ENCODE data around the gene SULT1A2.
"Not testable (repeated sequence)": the region's sequence is repeated elsewhere in the genome, so short reads cannot be mapped to it uniquely, and the experiment has no call there.

DNA sequence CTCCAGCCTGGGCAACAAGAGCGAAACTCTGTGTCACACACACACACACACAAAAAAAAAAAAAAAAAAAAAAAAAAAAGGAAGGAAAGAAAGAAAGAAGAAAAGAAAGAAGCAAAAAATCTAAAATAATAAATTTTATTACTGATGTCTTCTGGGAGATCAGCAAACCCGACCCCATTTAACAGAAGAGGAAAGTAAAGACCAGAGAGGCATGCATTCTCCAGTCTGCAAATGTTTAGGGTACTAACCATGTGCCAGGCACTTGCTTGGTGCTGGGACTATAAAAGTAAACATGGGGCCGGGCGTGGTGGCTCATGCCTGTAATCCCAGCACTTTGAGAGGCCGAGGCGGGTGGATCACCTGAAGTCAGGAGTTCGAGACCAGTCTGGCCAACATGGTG is 50.9 kb downstream of the SULT1A2 start:
- not testable (repeated sequence) for TF ChIP-seq ZNF274 (IDR thresholded peaks at IDR 0.05; ENCODE audit: borderline replicate concordance, extremely low read depth, low read length); POLR2A (IDR thresholded peaks at IDR 0.05; ENCODE audit: control extremely low read depth in 1 of 2, low read depth in 2 of 2, low read length in 2 of 2)

All from H1 (cell line).